ENCODE results near the gene OTUD1.

The OTUD1 gene

DNA sequence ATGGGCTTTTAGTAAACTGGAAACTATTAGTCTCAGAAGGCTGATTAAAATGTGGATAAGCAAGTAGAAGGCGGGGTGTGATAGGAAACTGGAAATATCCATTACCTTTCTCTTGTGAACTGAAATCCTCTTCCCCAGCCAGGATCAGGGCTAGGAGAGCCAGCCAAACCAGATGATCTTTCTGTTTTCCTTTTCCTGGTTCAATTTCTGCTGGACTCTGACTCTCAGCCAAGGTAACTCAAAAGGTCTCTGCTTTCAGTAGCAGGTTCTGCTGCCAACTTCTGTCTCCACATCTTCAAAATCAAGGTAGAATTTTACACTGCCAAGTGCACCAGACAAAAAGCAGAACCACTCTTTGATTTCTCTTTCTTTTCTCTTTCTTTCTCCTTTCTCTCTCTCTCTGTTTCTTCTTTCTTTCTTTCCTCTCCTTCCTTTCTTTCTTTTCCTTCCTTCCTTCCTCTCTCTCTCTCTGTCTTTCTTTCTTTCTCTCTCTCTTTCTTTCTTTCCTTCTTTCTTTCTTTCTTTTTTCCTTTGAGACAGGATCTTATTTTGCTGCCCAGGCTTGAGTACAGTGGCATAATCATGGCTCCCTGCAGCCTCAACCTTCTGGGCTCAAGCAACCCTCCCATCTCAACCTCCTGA, 30.8 kb downstream of the OTUD1 start:
- no peak for DNase-seq

DNA sequence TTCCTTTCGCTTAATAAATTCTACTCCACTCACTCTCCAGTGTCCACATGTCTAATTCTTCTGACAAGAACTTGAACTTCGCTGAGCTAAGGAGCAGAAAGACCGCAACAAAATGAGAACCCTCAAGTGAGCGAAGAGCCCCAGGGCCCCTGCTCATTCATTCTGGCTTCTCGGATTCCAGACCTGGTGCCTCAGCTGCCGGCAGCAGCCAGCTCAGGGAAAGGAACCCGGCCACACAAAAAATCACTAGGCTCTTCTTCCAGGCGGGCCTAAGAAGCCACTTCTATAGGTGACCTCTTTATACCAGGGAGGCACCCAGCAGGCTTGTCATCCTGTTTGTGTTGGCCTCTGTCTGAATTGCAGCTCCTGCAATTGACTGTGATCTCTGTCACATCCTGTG, 33.3 kb downstream of the OTUD1 start:
- no peak for DNase-seq

DNA sequence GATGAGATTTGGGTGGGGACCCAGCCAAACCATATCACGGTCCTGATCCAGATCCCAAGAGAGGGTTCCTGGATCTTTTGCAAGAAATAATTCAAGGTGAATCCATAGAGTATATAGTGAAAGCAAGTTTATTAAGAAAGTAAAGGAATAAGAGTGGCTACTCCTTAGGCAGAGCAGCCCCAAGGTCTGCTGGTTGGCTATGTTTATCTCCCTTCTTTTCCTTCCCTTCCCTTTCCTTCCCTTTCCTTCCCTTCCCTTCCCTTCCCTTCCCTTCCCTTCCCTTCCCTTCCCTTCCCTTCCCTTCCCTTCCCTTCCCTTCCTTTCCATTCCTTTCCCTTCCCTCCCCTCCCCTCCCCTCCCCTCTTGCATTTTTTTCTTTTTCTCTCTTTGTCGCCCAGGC, 35.2 kb downstream of the OTUD1 start:
- DNase-seq: no peak

DNA sequence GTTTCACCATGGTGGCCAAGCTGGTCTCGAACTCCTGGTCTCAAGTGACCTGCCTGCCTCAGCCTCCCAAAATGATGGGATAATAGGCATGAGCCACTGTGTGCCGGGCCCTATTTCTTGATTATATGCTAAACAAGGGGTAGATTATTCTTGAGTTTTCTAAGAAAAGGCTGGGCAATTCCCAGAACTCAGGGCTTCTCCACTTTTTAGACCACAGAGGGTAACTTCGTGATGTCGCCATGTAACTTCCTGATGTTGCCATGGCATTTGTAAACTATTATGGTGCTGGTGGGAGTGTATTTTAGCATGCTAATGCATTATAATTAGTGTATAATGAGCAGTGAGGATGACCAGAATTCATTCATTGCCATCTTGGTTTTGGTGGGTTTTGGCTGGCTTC, 35.8 kb downstream of the OTUD1 start:
- DNase-seq: no peak

DNA sequence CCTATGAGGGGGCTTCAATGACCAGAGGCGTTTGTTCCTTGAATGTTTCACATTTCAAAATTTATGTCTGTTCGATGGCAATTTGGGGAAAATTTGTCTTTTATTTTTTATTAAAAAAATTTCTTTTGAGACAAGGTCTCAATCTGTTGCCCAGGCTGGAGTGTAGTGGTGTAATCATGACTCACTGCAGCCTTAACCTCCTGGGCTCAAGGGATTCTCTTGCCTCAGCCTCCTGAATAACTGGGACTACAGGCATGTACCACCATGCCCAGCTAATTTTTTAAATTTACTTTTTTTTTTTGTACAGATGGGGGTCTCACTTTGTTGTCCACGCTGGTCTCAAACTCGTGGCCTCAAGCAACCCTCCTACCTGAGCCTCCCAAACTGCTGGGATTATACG, 39.7 kb downstream of the OTUD1 start:
- DNase-seq: no peak

DNA sequence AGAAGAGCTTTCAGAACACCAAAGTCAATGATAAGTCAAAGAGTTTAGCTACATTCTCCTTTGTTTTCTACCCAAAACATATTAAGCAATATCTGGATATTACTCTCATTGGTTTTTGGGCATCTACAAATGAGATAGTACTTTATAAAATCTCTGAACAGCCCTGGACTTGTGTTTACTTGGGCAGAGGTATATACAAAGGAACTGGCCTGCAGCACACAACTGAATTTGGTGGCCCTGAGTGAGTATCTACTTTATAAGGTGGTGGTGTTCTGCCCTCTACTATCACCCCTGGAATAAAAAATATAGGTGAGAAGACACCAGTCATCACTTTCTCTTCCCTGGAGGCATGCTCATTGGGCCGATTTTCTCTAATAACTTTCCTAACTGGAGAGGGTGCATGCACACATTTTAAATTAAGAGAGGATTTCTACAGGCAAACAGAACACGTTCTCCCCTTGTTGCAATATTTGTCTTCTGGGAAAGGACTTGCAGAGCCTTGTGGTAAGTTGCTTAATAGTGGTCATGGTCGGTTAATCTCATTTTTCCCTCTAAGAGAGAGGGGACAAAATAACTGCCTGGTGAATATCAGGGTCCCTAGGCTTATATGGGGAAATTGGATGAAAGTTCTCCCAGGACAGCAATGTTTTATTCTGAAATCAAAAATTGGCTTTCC, 41.1 kb downstream of the OTUD1 start:
- no peak for DNase-seq

DNA sequence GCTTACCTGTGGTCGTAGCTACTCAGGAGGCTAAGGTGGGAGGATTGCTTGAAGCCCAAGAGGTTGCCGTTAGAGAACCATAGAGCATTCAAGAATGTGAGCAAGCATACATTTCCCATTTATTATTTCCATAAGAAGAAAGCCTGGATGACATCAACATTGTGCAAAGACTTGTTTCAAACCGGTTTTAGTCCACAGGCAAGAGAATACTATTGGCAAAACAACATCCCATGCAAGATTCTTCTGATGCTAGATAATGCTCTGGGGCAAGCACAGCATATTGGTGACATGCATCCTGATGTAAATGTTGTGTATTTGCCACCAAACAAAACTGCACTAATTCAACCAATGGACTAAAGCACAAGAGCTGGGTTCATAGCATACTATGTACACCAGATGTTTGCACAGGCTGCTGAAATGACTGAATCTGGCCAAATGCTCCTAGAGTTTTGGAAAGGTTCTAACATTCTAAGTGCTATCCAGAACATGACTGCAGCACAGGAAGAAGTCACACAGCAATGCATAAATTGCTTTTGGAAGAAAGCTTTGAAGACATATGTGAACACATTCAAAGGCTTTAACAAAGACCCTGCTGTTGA, 42.6 kb downstream of the OTUD1 start:
- DNase-seq: no peak

DNA sequence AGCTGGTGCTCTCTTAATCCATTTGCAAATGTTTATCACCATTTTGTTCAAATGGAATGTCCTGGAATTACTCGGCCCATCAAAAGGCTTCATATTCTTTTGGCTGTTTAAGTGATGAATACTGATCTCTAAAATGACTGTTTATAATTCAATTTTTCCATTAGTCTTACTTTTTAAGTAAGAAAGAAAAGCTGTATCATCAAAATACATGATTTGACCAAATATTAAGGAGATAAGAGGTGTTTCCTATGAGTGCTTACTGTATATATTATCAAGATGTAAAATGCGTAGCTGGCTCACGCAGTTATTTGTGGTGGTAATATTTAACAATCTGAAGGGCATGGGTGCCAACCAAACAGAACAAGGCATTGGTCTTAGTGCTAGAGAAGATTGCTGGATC, 51.2 kb downstream of the OTUD1 start:
- DNase-seq: no peak
